K562 treated with DMSO at 1 percent for 48 hours (cell line): ENCODE measurements around the gene NEUROD1. TPM values are rescaled to one million over a fixed set of nuclear protein-coding genes. Genes with fewer than 3 reads are reported as not detected.

Experiments used
- total RNA-seq: library from RNA; unstranded; fragments of 300-600 nt; gene quantifications from 2 replicates; pipeline ENCODE4 v1.2.3, GENCODE V29; 2022; ENCODE audit warnings: low replicate concordance; ENCODE audit errors: extremely low read depth

The NEUROD1 gene
- total RNA-seq, result not detected in 2 replicates

GRCh38 chr2:181680055-181680936, at the start of gene NEUROD1:
Gene NEUROD1 (minus strand): TSS chr2:181680517. CDS start chr2:181678860, 1,657 bp downstream.

GRCh38 chr2:181656450-181657291, 23.6 kb downstream of the NEUROD1 start, which contains the start of gene CERKL:
Gene CERKL (minus strand): TSS chr2:181657105. CDS start chr2:181657006, 99 bp downstream.

Other genes starting within 250 kb of the NEUROD1 start
- gene ITGA4, start 223.1 kb downstream of the NEUROD1 start, total RNA-seq, result not detected in 2 replicates
- not detected in 2 replicates for gene CERKL, start 23.4 kb downstream of the NEUROD1 start, total RNA-seq
- not detected in 2 replicates for gene ITPRID2, start 211.2 kb upstream of the NEUROD1 start, total RNA-seq